ENCODE results near the gene CHCT1. TPM values are rescaled to one million over a fixed set of nuclear protein-coding genes. Genes with fewer than 3 reads are reported as not detected.
"Not testable (repeated sequence)": the region's sequence is repeated elsewhere in the genome, so short reads cannot be mapped to it uniquely, and the experiment has no call there.

CHCT1 gene
- total and polyA plus RNA-seq, 12 donors, result 0.44 TPM; not detected in 11

DNA sequence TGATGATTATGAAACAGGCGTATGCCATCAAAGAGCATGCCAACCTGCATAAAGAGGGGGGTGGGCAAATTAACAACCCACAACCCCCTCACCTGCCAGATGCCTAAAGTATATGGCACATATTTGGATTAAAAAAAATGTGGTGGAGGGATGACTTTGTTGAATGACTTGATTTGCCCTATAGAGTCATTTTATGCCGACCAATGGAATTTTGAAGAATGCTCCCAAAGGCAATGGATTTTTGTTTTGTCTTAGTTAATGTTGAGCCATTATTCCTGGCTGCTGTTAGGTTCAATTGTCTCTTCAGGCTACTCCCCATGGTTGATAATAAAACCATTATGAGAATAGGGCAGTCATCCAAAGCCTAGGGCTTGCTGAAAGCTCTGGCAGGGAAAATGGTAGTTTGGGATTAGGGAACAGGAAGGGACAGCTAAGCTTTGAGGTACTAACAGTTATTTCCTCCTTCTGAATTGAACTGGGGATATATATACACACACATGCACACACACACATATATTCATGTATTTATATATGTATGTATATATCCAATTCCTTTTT lies 5.8 kb upstream of the CHCT1 start:
- H3K27ac ChIP-seq, result no peak overlapping the region
- H3K36me3 ChIP-seq, result no peaks in the 10 kb centered on the region
- no peaks in the 10 kb centered on the region for H3K9me3 ChIP-seq
- DNase-seq (no peak), ATAC-seq (peak in 3 of 8 donors; percentile 30 to 73 (median 71))
- no peak overlapping the region for H3K4me3 ChIP-seq
- H3K27me3 ChIP-seq, result no peaks in the 10 kb centered on the region
- intact Hi-C loops (cut with DNase I), result no loop called here
- 70 to 89% methylated on average over 2 of the region's 2 CpGs for WGBS, 2 donors
- H3K4me1 ChIP-seq, result peaks cover 0 to 20% (median 10%) of the 10 kb centered on the region in 9 donors
- TF ChIP-seq, protein P1, sequence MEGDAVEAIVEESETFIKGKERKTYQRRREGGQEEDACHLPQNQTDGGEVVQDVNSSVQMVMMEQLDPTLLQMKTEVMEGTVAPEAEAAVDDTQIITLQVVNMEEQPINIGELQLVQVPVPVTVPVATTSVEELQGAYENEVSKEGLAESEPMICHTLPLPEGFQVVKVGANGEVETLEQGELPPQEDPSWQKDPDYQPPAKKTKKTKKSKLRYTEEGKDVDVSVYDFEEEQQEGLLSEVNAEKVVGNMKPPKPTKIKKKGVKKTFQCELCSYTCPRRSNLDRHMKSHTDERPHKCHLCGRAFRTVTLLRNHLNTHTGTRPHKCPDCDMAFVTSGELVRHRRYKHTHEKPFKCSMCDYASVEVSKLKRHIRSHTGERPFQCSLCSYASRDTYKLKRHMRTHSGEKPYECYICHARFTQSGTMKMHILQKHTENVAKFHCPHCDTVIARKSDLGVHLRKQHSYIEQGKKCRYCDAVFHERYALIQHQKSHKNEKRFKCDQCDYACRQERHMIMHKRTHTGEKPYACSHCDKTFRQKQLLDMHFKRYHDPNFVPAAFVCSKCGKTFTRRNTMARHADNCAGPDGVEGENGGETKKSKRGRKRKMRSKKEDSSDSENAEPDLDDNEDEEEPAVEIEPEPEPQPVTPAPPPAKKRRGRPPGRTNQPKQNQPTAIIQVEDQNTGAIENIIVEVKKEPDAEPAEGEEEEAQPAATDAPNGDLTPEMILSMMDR (IDR thresholded peaks at IDR 0.05), result no peak

DNA sequence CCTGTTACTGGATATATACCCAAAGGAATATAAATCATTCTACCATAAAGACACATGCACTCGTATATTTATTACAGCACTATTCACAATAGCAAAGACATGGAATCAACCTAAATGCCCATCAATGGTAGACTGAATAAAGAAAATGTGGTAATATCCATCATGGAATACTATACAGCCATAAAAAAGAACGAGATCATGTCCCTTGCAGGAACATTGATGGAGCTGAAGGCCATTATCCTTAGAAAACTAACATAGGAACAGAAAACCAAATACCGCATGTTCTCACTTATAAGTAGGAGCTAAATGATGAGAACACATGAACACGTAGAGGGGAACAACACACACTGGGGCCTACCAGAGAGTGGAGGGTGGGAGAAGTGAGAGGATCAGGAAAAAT lies 3.3 kb upstream of the CHCT1 start:
- H3K9me3 ChIP-seq; intact Hi-C loops (cut with DNase I): not testable (repeated sequence)
- 93% methylated on average over 4 of the region's 4 CpGs for WGBS, 2 donors

DNA sequence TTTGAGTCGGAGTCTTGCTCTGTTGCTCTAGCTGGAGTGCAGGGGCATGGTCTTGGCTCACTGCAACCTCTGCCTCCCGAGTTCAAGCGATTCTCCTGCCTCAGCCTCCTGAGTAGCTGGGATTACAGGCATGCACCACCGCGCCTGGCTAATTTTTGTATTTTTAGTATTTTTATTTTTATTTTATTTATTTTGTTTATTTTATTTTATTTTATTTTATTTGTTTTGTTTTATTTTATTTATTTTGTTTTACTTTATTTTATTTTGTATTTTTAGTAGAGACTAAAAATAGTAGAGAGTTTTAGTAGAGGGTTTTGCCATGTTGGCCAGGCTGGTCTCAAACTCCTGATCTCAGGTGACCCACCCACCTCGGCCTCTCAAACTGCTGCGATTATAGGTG lies 2.4 kb upstream of the CHCT1 start:
- WGBS, 2 donors, result 93 to 96% methylated on average over 7 of the region's 7 CpGs
- H3K27me3 ChIP-seq, DNase-seq, H3K4me3 ChIP-seq, H3K9me3 ChIP-seq, H3K27ac ChIP-seq, H3K36me3 ChIP-seq, ATAC-seq: not testable (repeated sequence)
- peaks cover 0 to 26% (median 13%) of the 10 kb centered on the region in 9 donors for H3K4me1 ChIP-seq
- intact Hi-C loops (cut with DNase I), result loop anchor here in 3 of 10 donors (5.0 to 10.0 kb wide), 4 partner anchors 215 to 315 kb away; no protein-coding TSS in a partner anchor

More for the DNA sequence above, 3.3 kb upstream of the CHCT1 start:
- not testable (repeated sequence) for ATAC-seq, DNase-seq, H3K36me3 ChIP-seq, H3K27me3 ChIP-seq, H3K4me3 ChIP-seq, H3K27ac ChIP-seq
- H3K4me1 ChIP-seq, result peaks cover 0 to 26% (median 13%) of the 10 kb centered on the region in 9 donors

DNA sequence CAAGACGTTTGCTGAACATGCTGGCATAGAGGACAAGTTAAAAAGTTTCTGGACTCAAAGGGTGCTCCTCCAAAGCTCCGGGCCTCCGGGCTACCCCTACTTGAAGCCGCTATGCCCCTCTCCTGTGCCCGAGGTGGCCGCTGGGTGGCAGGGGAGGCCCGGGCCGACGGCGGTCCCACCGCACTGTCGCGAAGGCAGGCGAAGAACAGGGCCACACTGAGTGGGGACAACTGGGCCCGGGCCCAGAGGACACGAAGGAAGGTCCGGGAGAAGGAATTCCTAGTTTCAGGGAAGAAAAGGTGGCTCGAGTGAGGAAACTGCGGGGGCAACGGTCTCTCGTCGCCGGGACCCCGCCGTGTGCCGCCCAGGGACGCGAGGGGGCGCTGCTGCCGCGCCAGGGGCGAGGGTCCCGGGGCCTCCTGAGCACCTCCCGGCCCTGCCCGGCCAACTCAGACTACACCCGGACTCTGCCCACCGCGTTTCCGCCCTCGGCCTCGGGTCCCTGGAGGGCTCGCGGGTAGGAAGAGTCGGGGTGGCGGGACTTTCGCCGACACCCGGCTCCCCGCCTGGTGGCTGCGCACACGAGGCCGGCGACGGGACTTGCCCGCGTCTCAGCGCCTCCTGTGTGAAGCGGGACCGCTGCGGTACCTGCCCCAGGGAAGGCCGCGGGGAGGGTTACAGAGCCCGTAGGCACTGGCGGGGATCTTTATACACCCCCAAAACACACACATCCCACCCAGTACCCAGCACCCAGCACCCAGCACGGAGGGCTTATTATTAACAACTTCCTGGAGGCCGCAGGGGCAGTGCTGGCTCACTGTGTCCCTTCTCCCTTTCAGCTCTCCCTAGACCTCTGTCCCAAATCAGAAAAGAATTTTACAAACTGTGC lies 772 bp upstream of the CHCT1 start:
- Histone ChIP-seq H3K4me3 (peak overlapping the region; percentile 36 to 62 (median 54)), H3K4me1 (peaks cover 0 to 21% (median 13%) of the 10 kb centered on the region in 9 donors), H3K9me3 (no peaks in the 10 kb centered on the region), H3K27ac (peak overlapping the region in 5 of 10 donors; percentile 12 to 85 (median 47)), H3K36me3 (no peaks in the 10 kb centered on the region), H3K27me3 (no peaks in the 10 kb centered on the region)
- TF ChIP-seq, protein P1 (IDR thresholded peaks at IDR 0.05), result peak; percentile 69 to 99 (median 94)
- intact Hi-C loops (cut with DNase I), result loop anchor here in 3 of 10 donors (5.0 to 10.0 kb wide), 4 partner anchors 213 to 317 kb away; no protein-coding TSS in a partner anchor
- ATAC-seq, result peak; percentile 92 to 97 (median 95)
- peak; percentile 56 to 76 for DNase-seq
- WGBS, 2 donors, result 3 to 4% methylated on average over 60 to 66 of the region's 66 CpGs

DNA sequence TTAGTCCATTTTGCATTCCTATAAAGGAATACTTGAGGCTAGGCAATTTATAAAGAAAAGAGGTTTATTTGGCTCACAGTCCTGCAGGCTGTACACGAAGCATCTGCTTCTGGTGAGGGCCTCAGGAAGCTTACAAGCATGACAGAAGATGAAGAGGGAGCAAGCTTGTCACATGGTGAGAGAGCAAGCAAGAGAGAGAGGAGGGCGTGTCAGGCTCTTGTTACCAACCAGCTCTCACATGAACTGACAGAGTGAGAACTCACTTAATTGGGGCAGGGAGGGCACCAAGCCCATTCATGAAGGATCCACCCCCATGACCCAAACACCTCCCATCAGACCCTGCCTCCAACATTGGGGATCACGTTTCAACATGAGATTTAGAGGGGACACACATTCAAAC lies 1.6 kb downstream of the CHCT1 start:
- no peaks in the 10 kb centered on the region for H3K9me3 ChIP-seq
- H3K36me3 ChIP-seq, result no peaks in the 10 kb centered on the region
- intact Hi-C loops (cut with DNase I), result loop anchor here in 3 of 10 donors (5.0 to 10.0 kb wide), 4 partner anchors 211 to 319 kb away; no protein-coding TSS in a partner anchor
- no peak overlapping the region for H3K4me3 ChIP-seq
- WGBS, 2 donors, result 83 to 90% methylated on average over 3 of the region's 3 CpGs
- peaks cover 0 to 16% (median 13%) of the 10 kb centered on the region in 9 donors for H3K4me1 ChIP-seq
- no peak for DNase-seq
- TF ChIP-seq, protein P1 (IDR thresholded peaks at IDR 0.05), result no peak
- no peak overlapping the region for H3K27ac ChIP-seq
- H3K27me3 ChIP-seq, result no peaks in the 10 kb centered on the region
- no peak for ATAC-seq
